Body of pancreas (tissue), 4 donors: ENCODE results near the gene DBNDD2.

Experiments
- POLR2A ChIP-seq, 3 donors: fragments of 450-650 bp; IDR thresholded peaks; one replicate each; pipeline ENCODE4 v1.6.1; 2016; ENCODE audit warnings: antibody characterized with exemption in 3 of 3, mild to moderate bottlenecking in 2 of 3
- TF ChIP-seq, protein P1 (sequence below), 7 experiments: fragments of 450-650 bp in 4 of 7; fragments of 200-600 bp in 3 of 7; sonication (generic) in 3 of 7; IDR thresholded peaks; one replicate each; pipeline ENCODE4 v1.5.1; 2016 to 2019; ENCODE audit warnings: antibody characterized with exemption in 7 of 7

DNA sequence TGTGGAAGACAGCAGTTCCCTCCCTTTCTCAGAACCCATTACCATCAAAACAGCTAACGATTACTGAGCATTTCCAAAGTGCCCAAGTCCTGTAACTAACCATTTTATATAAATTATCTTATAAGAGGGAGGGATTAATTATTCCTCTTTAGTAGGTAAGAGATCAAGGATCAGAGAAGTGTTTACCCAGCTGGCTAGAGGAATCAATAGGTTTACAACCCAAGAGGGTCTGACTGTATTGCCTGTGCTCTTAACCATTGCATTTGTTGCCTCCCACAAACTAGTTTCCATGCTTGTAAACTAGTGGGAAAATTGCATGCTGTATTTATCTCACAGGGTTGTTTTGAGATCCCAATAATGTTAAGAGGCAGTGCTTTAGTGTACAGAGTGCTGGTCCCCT, 3.7 kb upstream of the DBNDD2 start:
- TF ChIP-seq, protein P1, sequence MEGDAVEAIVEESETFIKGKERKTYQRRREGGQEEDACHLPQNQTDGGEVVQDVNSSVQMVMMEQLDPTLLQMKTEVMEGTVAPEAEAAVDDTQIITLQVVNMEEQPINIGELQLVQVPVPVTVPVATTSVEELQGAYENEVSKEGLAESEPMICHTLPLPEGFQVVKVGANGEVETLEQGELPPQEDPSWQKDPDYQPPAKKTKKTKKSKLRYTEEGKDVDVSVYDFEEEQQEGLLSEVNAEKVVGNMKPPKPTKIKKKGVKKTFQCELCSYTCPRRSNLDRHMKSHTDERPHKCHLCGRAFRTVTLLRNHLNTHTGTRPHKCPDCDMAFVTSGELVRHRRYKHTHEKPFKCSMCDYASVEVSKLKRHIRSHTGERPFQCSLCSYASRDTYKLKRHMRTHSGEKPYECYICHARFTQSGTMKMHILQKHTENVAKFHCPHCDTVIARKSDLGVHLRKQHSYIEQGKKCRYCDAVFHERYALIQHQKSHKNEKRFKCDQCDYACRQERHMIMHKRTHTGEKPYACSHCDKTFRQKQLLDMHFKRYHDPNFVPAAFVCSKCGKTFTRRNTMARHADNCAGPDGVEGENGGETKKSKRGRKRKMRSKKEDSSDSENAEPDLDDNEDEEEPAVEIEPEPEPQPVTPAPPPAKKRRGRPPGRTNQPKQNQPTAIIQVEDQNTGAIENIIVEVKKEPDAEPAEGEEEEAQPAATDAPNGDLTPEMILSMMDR (IDR thresholded peaks at IDR 0.05): no peak
- no peak for TF ChIP-seq POLR2A (IDR thresholded peaks at IDR 0.05)
